ENCODE data around the gene AJM1. TPM values are rescaled to one million over a fixed set of nuclear protein-coding genes. Genes with fewer than 3 reads are reported as not detected.

AJM1 gene
- total RNA-seq, 1 donor from 2014 or later, result 0.80 TPM

DNA sequence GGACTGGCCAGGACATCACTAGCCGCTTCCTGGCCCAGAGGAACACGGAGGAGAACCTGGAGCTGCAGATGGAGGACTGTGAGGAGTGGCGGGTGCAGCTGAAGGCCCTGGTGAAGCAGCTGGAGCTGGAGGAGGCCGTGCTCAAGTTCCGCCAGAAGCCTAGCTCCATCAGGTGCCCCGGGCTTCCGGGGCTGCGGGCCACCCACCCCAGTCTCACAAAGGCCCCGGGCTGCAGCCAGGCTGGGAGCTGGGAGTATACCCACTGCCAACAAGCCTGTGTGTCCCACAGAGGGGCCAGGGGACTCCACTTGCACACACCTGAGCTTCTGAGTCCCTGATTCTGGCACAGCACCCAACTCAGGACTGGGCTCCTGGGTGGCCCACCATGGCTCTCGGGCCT, 36.2 kb upstream of the AJM1 start:
- peaks cover 19% of the 10 kb centered on the region for H3K4me1 Mint-ChIP-seq (ENCODE audit: unreplicated experiment)
- TF ChIP-seq, protein P1, sequence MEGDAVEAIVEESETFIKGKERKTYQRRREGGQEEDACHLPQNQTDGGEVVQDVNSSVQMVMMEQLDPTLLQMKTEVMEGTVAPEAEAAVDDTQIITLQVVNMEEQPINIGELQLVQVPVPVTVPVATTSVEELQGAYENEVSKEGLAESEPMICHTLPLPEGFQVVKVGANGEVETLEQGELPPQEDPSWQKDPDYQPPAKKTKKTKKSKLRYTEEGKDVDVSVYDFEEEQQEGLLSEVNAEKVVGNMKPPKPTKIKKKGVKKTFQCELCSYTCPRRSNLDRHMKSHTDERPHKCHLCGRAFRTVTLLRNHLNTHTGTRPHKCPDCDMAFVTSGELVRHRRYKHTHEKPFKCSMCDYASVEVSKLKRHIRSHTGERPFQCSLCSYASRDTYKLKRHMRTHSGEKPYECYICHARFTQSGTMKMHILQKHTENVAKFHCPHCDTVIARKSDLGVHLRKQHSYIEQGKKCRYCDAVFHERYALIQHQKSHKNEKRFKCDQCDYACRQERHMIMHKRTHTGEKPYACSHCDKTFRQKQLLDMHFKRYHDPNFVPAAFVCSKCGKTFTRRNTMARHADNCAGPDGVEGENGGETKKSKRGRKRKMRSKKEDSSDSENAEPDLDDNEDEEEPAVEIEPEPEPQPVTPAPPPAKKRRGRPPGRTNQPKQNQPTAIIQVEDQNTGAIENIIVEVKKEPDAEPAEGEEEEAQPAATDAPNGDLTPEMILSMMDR (IDR thresholded peaks at IDR 0.05; ENCODE audit: unreplicated experiment), result no peak
- no peak for DNase-seq (ENCODE audit: low spot score)
- H3K36me3 Mint-ChIP-seq (ENCODE audit: low read depth, unreplicated experiment), result peaks cover 11% of the 10 kb centered on the region
- peaks cover 17% of the 10 kb centered on the region for H3K27me3 Mint-ChIP-seq (ENCODE audit: unreplicated experiment)
- no peaks in the 10 kb centered on the region for H3K9me3 Mint-ChIP-seq (ENCODE audit: unreplicated experiment)
- H3K4me3 Mint-ChIP-seq (ENCODE audit: unreplicated experiment), result peak overlapping the region; percentile 79
- no peak overlapping the region for H3K27ac Mint-ChIP-seq (ENCODE audit: unreplicated experiment)

DNA sequence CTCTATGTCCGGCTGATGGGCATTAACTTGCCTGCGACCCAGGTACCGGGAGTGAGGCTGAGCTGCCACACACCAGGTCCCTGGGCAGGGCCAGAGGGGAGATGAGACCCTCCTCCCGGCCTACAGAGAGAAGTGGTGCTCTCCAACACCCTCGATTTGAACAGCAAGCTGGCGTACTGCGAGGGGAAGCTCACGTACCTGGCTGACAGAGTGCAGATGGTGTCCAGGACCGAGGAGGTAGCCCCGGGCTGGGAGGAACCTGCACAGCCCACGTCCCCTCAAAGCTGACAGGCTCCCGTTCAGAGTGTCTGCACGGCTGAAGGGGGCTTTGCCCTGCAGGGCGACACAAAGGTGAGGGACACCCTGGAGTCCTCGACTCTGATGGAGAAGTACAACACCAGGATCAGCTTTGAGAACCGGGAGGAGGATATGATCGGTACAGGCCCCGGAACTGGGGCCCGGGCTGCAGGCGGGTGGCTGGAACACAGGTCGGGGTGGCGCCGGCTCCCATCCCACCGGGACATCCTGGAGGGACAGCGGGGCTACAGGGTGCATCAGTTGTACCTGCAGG, 35.6 kb upstream of the AJM1 start:
- H3K4me3 Mint-ChIP-seq (ENCODE audit: unreplicated experiment), result peak overlapping the region; percentile 90
- H3K36me3 Mint-ChIP-seq (ENCODE audit: low read depth, unreplicated experiment), result peaks cover 13% of the 10 kb centered on the region
- peaks cover 19% of the 10 kb centered on the region for H3K4me1 Mint-ChIP-seq (ENCODE audit: unreplicated experiment)
- no peak for DNase-seq (ENCODE audit: low spot score)
- H3K27me3 Mint-ChIP-seq (ENCODE audit: unreplicated experiment), result peaks cover 17% of the 10 kb centered on the region
- no peak overlapping the region for H3K27ac Mint-ChIP-seq (ENCODE audit: unreplicated experiment)
- TF ChIP-seq, protein P1 (IDR thresholded peaks at IDR 0.05; ENCODE audit: unreplicated experiment), result no peak
- no peaks in the 10 kb centered on the region for H3K9me3 Mint-ChIP-seq (ENCODE audit: unreplicated experiment)

DNA sequence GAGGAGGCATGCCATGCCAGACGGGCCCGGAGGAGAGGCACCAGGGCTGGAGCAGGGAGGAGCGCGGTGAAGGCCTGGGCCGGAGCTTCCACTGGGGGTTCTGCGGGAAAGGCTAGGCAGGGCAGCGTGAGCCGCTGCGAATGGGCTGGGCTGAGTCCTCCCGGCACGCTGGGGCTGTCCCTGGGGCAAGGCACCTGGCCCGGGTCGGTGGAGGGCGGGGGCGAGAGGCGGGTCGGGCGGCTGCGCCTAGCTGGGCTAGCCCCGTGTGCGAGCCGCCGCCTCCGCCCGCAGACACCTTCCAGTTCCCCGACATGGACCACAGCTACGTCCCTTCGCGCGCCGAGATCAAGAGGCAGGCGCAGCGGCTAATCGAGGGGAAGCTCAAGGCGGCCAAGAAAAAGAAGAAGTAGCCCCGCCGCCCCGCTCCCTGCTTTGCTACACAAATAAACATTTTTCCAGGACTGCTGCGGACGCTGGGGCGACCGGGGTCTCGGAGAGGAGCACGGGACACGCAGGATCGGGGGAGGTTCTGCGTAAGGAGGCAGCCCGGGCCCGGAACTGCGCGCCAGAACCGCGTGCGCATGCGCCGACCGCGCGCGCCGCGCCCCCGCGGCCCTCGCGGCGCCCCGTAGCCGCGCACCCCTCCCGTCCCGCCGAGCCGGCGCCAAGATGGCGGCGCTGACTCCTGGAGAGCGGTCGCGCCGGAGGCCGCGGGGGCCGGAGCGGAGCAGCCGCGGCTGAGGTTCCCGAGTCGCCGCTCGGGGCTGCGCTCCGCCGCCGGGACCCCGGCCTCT, 34.8 kb upstream of the AJM1 start, which contains the start of gene RABL6:
TSS of gene RABL6 (plus strand) at position 668 of the 794 bp plus-strand sequence. CDS start 249 bp downstream, outside the sequence.
- Mint-ChIP-seq H3K4me1 (ENCODE audit: unreplicated experiment) (peaks cover 19% of the 10 kb centered on the region), H3K36me3 (ENCODE audit: low read depth, unreplicated experiment) (peaks cover 13% of the 10 kb centered on the region), H3K9me3 (ENCODE audit: unreplicated experiment) (no peaks in the 10 kb centered on the region), H3K27ac (ENCODE audit: unreplicated experiment) (no peak within 1 kb of the TSS), H3K27me3 (ENCODE audit: unreplicated experiment) (peaks cover 14% of the 10 kb centered on the region), H3K4me3 (ENCODE audit: unreplicated experiment) (peak within 1 kb of the TSS; percentile 91)
- TF ChIP-seq, protein P1 (IDR thresholded peaks at IDR 0.05; ENCODE audit: unreplicated experiment), result no peak
- peak; percentile 77 for DNase-seq (ENCODE audit: low spot score)

DNA sequence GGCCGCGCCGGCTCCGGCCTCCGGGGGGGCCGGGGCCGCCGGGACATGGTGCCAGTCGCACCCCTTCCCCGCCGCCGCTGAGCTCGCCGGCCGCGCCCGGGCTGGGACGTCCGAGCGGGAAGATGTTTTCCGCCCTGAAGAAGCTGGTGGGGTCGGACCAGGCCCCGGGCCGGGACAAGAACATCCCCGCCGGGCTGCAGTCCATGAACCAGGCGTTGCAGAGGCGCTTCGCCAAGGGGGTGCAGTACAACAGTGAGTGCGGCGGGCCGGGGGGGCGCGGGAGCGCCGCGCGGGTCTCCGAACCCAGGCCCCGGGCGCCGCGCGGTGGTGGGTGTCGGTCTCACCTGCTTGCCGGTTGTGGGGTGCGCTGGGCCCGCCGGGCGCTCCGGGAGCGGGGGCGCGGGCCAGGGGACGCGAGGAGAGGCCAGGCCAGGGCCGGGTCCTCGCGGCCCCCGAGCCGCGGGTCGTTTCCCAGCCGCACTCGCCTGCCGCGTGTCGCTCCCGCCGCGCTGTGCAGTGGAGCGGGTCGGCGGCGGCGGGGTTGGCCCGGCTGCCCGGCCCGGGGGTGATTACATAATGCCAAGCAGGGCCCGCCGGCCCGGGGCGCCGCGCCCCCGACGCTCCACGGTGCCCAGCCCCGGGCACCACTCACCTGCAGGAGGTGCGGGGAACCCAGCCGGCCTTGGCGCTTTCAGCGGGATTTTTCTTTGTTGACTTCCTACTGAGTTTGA, 34.0 kb upstream of the AJM1 start:
- no peak overlapping the region for H3K27ac Mint-ChIP-seq (ENCODE audit: unreplicated experiment)
- peaks cover 14% of the 10 kb centered on the region for H3K27me3 Mint-ChIP-seq (ENCODE audit: unreplicated experiment)
- peaks cover 19% of the 10 kb centered on the region for H3K4me1 Mint-ChIP-seq (ENCODE audit: unreplicated experiment)
- peaks cover 18% of the 10 kb centered on the region for H3K36me3 Mint-ChIP-seq (ENCODE audit: low read depth, unreplicated experiment)
- DNase-seq (ENCODE audit: low spot score), result peak; percentile 31
- peak overlapping the region; percentile 91 for H3K4me3 Mint-ChIP-seq (ENCODE audit: unreplicated experiment)
- TF ChIP-seq, protein P1 (IDR thresholded peaks at IDR 0.05; ENCODE audit: unreplicated experiment), result peak; percentile 15
- H3K9me3 Mint-ChIP-seq (ENCODE audit: unreplicated experiment), result no peaks in the 10 kb centered on the region

All from endothelial cell (in vitro differentiated cells).